DND-41 (cell line): ENCODE results near the gene TUFM.

Source experiments
- EZH2 ChIP-seq: IDR thresholded peaks from 3 replicates; pipeline ENCODE4 v1.6.1; 2012; ENCODE audit warnings: borderline replicate concordance, low read depth, mild to moderate bottlenecking, moderate library complexity, low read length, inconsistent platforms; ENCODE audit not compliant: severe bottlenecking
- TF ChIP-seq, protein P1 (sequence below): IDR thresholded peaks from 2 replicates; pipeline ENCODE4 v1.5.1; 2012; ENCODE audit warnings: borderline replicate concordance, low read length, moderate library complexity, mild to moderate bottlenecking; ENCODE audit not compliant: poor library complexity, severe bottlenecking; ENCODE audit errors: extremely low read depth

DNA sequence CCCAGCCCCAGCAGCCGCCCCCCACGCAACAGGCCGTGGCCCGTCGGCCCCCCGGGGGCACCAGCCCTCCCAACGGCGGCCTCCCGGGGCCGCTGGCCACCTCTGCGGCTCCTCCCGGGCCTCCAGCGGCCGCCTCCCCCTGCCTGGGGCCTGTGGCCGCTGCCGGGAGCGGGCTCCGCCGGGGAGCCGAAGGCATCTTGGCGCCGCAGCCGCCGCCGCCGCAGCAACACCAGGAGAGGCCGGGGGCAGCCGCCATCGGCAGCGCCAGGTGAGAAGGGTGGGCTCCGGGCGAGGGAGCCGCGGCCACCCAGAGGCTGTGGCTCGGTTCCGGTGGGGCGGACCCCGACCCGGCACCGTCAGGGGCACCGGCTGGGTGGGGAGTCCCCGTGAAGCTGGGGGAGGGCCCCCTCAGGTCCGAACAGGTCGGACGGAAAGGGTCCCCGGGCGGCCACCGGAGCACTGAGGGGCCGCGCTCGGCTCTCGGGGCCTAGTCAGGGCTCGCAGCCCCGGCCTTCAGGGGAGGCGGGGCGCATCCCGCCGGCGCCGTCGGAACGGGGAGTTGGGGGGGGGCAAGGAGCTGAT is 22.8 kb downstream of the TUFM start:
- TF ChIP-seq, protein P1, sequence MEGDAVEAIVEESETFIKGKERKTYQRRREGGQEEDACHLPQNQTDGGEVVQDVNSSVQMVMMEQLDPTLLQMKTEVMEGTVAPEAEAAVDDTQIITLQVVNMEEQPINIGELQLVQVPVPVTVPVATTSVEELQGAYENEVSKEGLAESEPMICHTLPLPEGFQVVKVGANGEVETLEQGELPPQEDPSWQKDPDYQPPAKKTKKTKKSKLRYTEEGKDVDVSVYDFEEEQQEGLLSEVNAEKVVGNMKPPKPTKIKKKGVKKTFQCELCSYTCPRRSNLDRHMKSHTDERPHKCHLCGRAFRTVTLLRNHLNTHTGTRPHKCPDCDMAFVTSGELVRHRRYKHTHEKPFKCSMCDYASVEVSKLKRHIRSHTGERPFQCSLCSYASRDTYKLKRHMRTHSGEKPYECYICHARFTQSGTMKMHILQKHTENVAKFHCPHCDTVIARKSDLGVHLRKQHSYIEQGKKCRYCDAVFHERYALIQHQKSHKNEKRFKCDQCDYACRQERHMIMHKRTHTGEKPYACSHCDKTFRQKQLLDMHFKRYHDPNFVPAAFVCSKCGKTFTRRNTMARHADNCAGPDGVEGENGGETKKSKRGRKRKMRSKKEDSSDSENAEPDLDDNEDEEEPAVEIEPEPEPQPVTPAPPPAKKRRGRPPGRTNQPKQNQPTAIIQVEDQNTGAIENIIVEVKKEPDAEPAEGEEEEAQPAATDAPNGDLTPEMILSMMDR, result no peak
- TF ChIP-seq EZH2, result no peak
